Karpas-422 (cell line): ENCODE data around the gene IRF6. TPM values are rescaled to one million over a fixed set of nuclear protein-coding genes. Genes with fewer than 3 reads are reported as not detected.

Experiments used
- DNase-seq: peaks from one replicate; pipeline ENCODE4 v3.0.0-alpha.2; 2015
- H2AFZ ChIP-seq: fragments of 200-600 bp; sonication (generic); 2 replicates; pipeline ENCODE4 v1.6.1; 2014; ENCODE audit warnings: antibody characterized with exemption, low read length, mixed read lengths
- H3K27ac ChIP-seq: fragments of 200-600 bp; sonication (generic); 2 replicates; pipeline ENCODE4 v1.5.1; 2014; ENCODE audit warnings: mild to moderate bottlenecking, low read length, moderate library complexity
- H3K27me3 ChIP-seq: fragments of 200-600 bp; sonication (generic); 2 replicates; pipeline ENCODE4 v1.6.1; 2014; ENCODE audit warnings: low read length, mixed read lengths
- H3K36me3 ChIP-seq: fragments of 200-600 bp; sonication (generic); 2 replicates; pipeline ENCODE4 v1.6.1; 2014; ENCODE audit warnings: low read length, mixed read lengths; ENCODE audit not compliant: insufficient read depth
- H3K4me1 ChIP-seq: fragments of 200-600 bp; sonication (generic); 2 replicates; pipeline ENCODE4 v1.6.1; 2014; ENCODE audit warnings: mild to moderate bottlenecking, low read length, mixed read lengths
- H3K4me2 ChIP-seq: fragments of 200-600 bp; sonication (generic); 2 replicates; pipeline ENCODE4 v1.6.1; 2014; ENCODE audit warnings: low read length, low read depth, mild to moderate bottlenecking; ENCODE audit not compliant: poor library complexity, severe bottlenecking
- H3K4me3 ChIP-seq: fragments of 200-600 bp; sonication (generic); 2 replicates; pipeline ENCODE4 v1.5.1; 2014; ENCODE audit warnings: mild to moderate bottlenecking, antibody characterized with exemption, low read length, mixed read lengths
- H3K79me2 ChIP-seq: fragments of 200-600 bp; sonication (generic); 2 replicates; pipeline ENCODE4 v1.6.1; 2014; ENCODE audit warnings: mild to moderate bottlenecking, low read length, mixed read lengths
- H3K9ac ChIP-seq: fragments of 200-600 bp; sonication (generic); 2 replicates; pipeline ENCODE4 v1.6.0; 2014; ENCODE audit warnings: low read length
- H3K9me2 ChIP-seq: fragments of 200-600 bp; sonication (generic), shearing (Covaris generic); replicated peaks from 2 replicates; pipeline ENCODE4 v1.6.0; 2014; ENCODE audit warnings: mild to moderate bottlenecking, low read length, moderate library complexity; ENCODE audit not compliant: insufficient read depth
- H3K9me3 ChIP-seq: fragments of 300-700, 200-600 bp; sonication (generic); 2 replicates; pipeline ENCODE4 v1.6.1; 2014; ENCODE audit warnings: low read length, mixed read lengths
- H4K20me1 ChIP-seq: fragments of 200-600 bp; sonication (generic); 2 replicates; pipeline ENCODE4 v1.6.1; 2014; ENCODE audit warnings: mild to moderate bottlenecking, antibody characterized with exemption, low read length, low read depth; ENCODE audit not compliant: insufficient read depth
- total RNA-seq: library from RNA; depleted of rRNA; stranded (reverse); fragments of >200 nt; shearing (Covaris generic); gene quantifications from 2 replicates; pipeline ENCODE4 v1.2.3, GENCODE V29; 2014; ENCODE audit warnings: low replicate concordance

Gene IRF6
- total RNA-seq, 1 experiment from 2014 or later: not detected

- peak; percentile 65 for DNase-seq
- H3K4me2 ChIP-seq: no peak within 1 kb of the TSS
- H3K27ac ChIP-seq: no peak within 1 kb of the TSS
- H3K36me3 ChIP-seq: no peaks in the 10 kb centered on the region
- H2AFZ ChIP-seq: peak within 1 kb of the TSS; percentile 57; the same call in 1 of the 2 replicates
- H3K9ac ChIP-seq: peak within 1 kb of the TSS; percentile 24; the same call in 1 of the 2 replicates
- no peak within 1 kb of the TSS for H3K4me3 ChIP-seq
- H3K79me2 ChIP-seq: no peaks in the 10 kb centered on the region
- no peaks in the 10 kb centered on the region for H3K27me3 ChIP-seq
- peaks cover 6% of the 10 kb centered on the region for H3K4me1 ChIP-seq
- no peaks in the 10 kb centered on the region for H4K20me1 ChIP-seq
- no peaks in the 10 kb centered on the region for H3K9me2 ChIP-seq
- no peaks in the 10 kb centered on the region for H3K9me3 ChIP-seq
Measured at GRCh38 chr1:209755926-209756614, 49.9 kb downstream of the IRF6 start, which contains the start of gene TRAF3IP3. TRAF3IP3 (plus strand) TSS chr1:209756053; CDS start chr1:209760040, 3,987 bp downstream.

- H3K36me3 ChIP-seq: no peaks in the 10 kb centered on the region
- H3K79me2 ChIP-seq: no peaks in the 10 kb centered on the region
- no peak for DNase-seq
- H3K4me2 ChIP-seq: no peak overlapping the region
- H4K20me1 ChIP-seq: no peaks in the 10 kb centered on the region
- 0 out of 2 replicates have a peak overlapping the region, but pooled peaks have one; percentile 57 for H2AFZ ChIP-seq
- H3K27ac ChIP-seq: no peak overlapping the region
- no peaks in the 10 kb centered on the region for H3K9me3 ChIP-seq
- no peak overlapping the region for H3K4me3 ChIP-seq
- peaks cover 6% of the 10 kb centered on the region for H3K4me1 ChIP-seq
- H3K9me2 ChIP-seq: no peaks in the 10 kb centered on the region
- no peak overlapping the region for H3K9ac ChIP-seq
- no peaks in the 10 kb centered on the region for H3K27me3 ChIP-seq
Measured at GRCh38 chr1:209755256-209755655, 50.7 kb downstream of the IRF6 start.

- no peak overlapping the region for H3K27ac ChIP-seq
- no peaks in the 10 kb centered on the region for H3K9me3 ChIP-seq
- no peaks in the 10 kb centered on the region for H4K20me1 ChIP-seq
- peaks cover 10% of the 10 kb centered on the region for H3K4me1 ChIP-seq
- no peak for DNase-seq
- H3K9me2 ChIP-seq: no peaks in the 10 kb centered on the region
- H3K4me2 ChIP-seq: no peak overlapping the region
- H3K36me3 ChIP-seq: no peaks in the 10 kb centered on the region
- H3K9ac ChIP-seq: no peak overlapping the region
- no peak overlapping the region for H2AFZ ChIP-seq
- H3K27me3 ChIP-seq: no peaks in the 10 kb centered on the region
- H3K79me2 ChIP-seq: no peaks in the 10 kb centered on the region
- H3K4me3 ChIP-seq: no peak overlapping the region
Measured at GRCh38 chr1:209752890-209753289, 53.1 kb downstream of the IRF6 start.

- no peaks in the 10 kb centered on the region for H3K27me3 ChIP-seq
- no peak for DNase-seq
- H3K4me3 ChIP-seq: no peak overlapping the region
- no peaks in the 10 kb centered on the region for H4K20me1 ChIP-seq
- no peak overlapping the region for H3K4me2 ChIP-seq
- H3K27ac ChIP-seq: no peak overlapping the region
- H3K4me1 ChIP-seq: peaks cover 13% of the 10 kb centered on the region
- no peaks in the 10 kb centered on the region for H3K9me2 ChIP-seq
- no peaks in the 10 kb centered on the region for H3K9me3 ChIP-seq
- H3K9ac ChIP-seq: no peak overlapping the region
- H3K36me3 ChIP-seq: no peaks in the 10 kb centered on the region
- H3K79me2 ChIP-seq: no peaks in the 10 kb centered on the region
- no peak overlapping the region for H2AFZ ChIP-seq
Measured at GRCh38 chr1:209751627-209752231, 54.2 kb downstream of the IRF6 start.

GRCh38 chr1:209749670-209750323, 56.1 kb downstream of the IRF6 start:
- no peaks in the 10 kb centered on the region for H3K9me2 ChIP-seq
- H2AFZ ChIP-seq: no peak overlapping the region
- H3K27ac ChIP-seq: no peak overlapping the region
- H4K20me1 ChIP-seq: no peaks in the 10 kb centered on the region
- DNase-seq: no peak
- no peaks in the 10 kb centered on the region for H3K79me2 ChIP-seq
- H3K4me1 ChIP-seq: peaks cover 7% of the 10 kb centered on the region; the same call in 1 of the 2 replicates
- H3K4me2 ChIP-seq: no peak overlapping the region
- H3K27me3 ChIP-seq: no peaks in the 10 kb centered on the region
- no peak overlapping the region for H3K9ac ChIP-seq
- H3K9me3 ChIP-seq: no peaks in the 10 kb centered on the region
- H3K4me3 ChIP-seq: no peak overlapping the region
- H3K36me3 ChIP-seq: no peaks in the 10 kb centered on the region

- Histone ChIP-seq H3K9me2 (no peaks in the 10 kb centered on the region), H3K4me3 (no peak overlapping the region), H3K27ac (no peak overlapping the region), H3K9ac (no peak overlapping the region), H4K20me1 (no peaks in the 10 kb centered on the region), H3K79me2 (no peaks in the 10 kb centered on the region), H3K4me1 (peaks cover 7% of the 10 kb centered on the region; the same call in 1 of the 2 replicates), H3K4me2 (no peak overlapping the region), H3K36me3 (no peaks in the 10 kb centered on the region), H3K9me3 (no peaks in the 10 kb centered on the region), H2AFZ (no peak overlapping the region), H3K27me3 (no peaks in the 10 kb centered on the region)
- DNase-seq: no peak
Measured at GRCh38 chr1:209749205-209749604, 56.7 kb downstream of the IRF6 start.

GRCh38 chr1:209748620-209749019, 57.3 kb downstream of the IRF6 start:
- H2AFZ ChIP-seq: no peak overlapping the region
- no peaks in the 10 kb centered on the region for H3K79me2 ChIP-seq
- no peak overlapping the region for H3K4me2 ChIP-seq
- H3K9me2 ChIP-seq: no peaks in the 10 kb centered on the region
- peaks cover 7% of the 10 kb centered on the region; the same call in 1 of the 2 replicates for H3K4me1 ChIP-seq
- H3K27me3 ChIP-seq: no peaks in the 10 kb centered on the region
- H3K27ac ChIP-seq: no peak overlapping the region
- H3K4me3 ChIP-seq: no peak overlapping the region
- no peaks in the 10 kb centered on the region for H3K36me3 ChIP-seq
- H3K9ac ChIP-seq: no peak overlapping the region
- no peak for DNase-seq
- H4K20me1 ChIP-seq: no peaks in the 10 kb centered on the region
- no peaks in the 10 kb centered on the region for H3K9me3 ChIP-seq
